ENCODE results near the gene FUT6.
"Not testable (repeated sequence)": the region's sequence is repeated elsewhere in the genome, so short reads cannot be mapped to it uniquely, and the experiment has no call there.

Gene FUT6

DNA sequence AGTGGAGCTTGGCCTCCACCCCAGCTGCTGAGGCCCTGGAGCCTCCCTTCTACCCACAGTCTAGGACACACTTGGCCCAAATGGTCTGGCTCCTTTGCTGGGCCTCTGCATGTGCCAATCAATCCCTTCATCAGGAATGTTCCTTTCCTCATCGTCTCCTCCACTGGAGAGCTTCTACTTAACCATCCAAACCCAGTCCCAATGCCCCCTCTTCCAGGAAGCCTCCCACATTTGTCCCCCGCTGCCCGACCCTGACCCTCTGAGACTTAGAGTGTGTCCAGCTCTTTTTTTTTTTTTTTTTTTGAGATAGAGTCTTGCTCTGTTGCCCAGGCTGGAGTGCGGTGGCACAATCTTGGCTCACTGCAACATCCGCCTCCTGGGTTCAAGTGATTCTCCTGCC lies 51.1 kb downstream of the FUT6 start:
- no peak for DNase-seq (ENCODE audit: extremely low read depth in 1 of 2, low read depth in 1 of 2)

DNA sequence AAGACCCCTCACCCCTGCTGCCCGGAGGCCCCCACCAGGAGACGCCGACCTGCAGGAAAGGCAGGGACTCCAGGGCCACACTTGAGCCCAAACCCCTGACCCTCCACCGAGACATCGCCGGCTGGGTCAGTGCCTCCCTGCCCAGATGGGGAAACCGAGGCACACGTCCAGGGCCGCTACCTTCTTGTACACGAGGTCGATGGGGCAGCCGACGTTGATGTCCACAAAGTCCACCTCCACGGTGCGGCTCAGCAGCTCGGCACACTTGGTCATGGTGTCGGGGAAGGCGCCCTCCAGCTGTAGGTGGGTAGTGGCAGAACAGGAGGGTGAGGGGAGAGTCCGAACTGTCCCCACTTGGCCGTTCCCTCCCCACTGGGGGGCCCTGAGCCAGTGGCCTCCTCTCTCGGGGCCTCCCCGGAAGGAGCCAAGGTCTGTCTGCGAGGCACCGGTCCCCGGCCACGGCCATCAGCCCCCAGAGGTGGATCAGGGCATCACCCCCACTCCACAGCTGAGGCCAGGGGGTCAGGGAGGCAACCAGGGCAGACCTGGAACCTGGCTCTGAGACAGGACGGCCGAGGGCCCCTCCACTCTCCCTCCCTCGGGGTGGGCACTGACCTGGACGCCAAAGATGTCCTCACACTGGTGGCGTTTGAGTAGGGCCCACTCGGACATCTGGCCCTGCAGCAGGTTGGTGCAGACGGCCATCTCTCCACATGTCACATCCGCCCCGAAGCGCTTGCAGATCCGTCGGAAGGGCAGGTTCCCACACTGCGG lies 51.9 kb downstream of the FUT6 start:
- DNase-seq (ENCODE audit: extremely low read depth in 1 of 2, low read depth in 1 of 2): no peak

DNA sequence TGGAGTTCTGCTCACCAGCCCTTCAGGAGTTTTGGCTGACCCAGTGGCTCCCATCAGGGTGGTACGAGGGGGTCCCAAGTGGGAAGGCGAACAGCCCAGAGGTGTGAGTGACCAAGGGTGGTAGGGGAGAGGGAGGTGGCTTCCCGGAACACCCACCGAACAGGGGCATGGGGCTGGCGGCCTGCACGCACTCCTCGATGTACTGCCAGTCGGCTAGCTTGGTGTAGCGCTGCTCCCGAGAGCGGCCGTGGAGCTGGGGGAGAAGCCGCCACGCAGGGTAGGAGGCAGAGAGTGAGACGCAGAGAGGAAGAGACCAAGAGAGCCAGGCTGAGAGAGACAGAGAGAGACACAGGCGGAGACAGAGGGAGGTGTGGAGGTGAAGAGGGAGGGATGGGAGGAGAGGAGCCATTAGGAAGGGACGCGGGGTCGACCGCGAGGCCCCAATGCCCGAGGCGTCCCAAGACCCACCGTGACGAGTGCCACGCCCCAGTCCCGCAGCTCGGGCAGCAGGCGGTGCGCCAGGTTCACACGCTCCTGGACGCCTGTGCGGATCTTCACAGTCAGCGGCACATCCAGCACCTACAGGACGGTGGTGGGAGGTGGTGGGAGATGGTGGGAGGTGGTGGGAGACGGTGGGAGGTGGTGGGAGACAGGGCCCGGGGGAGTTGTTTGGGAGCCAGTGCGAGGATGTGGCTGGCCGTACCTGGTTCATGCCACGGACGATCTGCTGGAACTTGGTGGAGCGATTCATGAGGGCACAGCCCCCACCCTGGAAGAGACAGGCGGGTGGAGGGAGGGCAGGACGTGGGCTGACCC lies 52.7 kb downstream of the FUT6 start:
- no peak for DNase-seq (ENCODE audit: extremely low read depth in 1 of 2, low read depth in 1 of 2)

DNA sequence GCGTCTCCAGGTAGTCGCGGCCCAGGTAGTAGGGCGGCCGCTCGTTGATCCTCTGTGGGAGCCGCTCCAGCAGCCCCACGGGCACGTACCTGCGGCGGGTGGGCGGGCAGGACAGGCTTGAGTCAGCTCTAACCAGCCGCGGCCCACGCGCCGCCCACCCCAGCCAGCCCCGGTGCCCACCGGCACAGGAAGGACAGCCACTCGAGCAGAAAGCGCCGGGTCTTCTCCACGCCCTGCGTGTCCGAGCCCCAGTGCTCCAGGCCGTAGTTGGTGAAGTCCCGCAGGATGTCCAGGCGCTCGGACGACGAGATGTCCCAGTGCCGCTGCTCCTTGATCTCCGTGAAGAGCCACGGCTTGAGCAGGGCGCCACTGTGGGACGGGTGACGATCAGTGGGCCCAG lies 54.1 kb downstream of the FUT6 start:
- DNase-seq (ENCODE audit: extremely low read depth in 1 of 2, low read depth in 1 of 2): no peak

DNA sequence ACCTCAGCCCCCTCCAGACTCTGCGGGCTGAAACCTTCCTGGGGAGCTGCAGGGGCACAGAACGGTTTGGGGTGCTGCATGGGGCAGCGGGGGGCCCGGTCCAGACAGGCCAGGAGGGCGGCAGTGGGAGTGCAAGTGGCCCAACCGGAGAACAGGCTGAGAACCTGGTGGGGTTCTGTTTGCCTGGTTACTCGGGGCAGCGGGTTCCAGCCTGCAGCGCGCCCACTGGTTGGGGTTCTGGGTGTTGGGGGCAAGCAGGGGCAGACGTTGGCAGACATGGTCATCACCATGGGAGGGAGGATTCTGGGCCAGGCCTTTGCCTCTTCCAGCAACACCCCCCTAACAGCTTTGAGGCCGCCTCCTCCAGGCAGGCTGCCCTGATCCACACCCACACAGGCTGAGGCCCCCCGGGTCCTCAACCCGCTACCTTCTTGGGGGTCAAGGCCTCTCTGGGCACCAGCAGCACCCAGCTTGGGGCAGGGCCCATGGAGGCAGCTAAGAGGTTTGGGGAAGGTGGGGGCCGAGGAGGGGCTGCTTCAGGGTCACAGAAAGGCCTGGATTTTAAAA lies 54.8 kb downstream of the FUT6 start, which contains the start of gene PRR22:
PRR22 (minus strand) TSS at position 166 of the 567 bp plus-strand sequence; CDS start at position 80, 86 bp downstream.
- no peak for DNase-seq (ENCODE audit: extremely low read depth in 1 of 2, low read depth in 1 of 2)

DNA sequence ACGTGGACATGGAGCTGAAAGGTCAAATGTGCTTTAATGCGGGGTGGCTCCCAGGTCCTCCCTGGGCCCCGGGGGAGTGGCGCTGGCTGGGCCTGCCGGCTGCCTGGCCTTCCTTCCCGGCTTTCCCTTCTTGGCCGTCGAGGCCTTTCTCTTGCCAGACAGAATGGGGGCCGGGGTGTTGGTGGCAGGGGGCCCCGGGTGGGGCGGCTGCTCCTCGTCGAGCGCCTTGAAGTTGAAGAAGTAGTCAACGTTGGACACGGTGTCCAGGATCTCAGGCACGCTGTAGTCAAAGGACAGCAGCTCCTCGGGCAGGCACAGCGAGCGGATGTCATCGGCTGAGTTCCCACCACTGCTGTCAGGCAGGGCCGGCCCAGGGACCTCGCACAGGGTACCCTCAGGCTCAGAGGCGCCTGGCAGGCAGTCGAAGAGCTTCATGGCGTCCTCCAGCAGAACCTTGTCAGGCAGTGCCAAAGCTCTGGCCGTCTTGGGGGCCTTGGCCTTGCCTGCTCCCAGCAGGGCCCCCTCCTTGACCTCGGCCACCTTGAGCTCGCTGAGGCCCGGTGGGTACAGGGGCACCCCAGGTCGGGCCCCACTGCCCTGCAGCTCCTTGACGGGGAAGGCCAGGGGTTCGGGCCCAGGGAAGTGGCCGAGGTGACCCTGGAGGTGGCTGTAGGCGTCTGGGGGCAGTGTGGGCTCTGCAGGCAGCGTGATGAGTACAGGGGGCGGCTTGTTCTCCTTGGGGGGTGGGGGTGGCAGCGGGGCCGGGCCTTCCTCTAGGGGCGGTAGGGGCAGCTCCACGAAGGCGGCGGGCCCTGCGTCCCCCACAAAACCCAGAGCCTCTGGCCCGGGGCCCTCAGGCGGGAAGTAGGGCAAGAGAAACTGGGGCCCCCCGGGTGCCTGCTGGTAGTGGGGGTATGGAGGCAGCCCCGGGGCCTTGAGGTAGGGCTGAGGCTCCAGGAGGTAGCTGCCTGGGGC lies 56.3 kb downstream of the FUT6 start:
- DNase-seq (ENCODE audit: extremely low read depth in 1 of 2, low read depth in 1 of 2): no peak

DNA sequence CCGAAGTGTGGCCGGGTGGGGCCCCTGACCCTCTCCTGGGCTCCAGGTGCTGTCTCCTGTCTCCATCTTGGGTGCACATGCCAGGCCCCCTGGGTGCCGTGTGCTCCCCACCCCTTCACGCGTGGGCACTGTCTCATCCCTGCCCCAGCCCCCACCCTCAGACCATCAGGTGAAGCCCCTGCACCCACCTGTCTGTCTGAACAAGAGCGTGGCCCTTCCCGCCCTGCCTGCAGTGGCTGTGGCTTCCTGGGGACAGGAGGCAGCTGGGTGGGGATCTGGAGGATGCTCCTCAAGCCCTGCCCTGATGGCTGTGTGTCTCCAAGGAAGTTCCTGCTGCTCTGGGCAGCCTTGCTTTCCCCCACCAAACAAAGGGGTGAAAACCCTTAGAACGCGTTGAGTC lies 57.2 kb downstream of the FUT6 start:
- no peak for DNase-seq (ENCODE audit: extremely low read depth in 1 of 2, low read depth in 1 of 2)

DNA sequence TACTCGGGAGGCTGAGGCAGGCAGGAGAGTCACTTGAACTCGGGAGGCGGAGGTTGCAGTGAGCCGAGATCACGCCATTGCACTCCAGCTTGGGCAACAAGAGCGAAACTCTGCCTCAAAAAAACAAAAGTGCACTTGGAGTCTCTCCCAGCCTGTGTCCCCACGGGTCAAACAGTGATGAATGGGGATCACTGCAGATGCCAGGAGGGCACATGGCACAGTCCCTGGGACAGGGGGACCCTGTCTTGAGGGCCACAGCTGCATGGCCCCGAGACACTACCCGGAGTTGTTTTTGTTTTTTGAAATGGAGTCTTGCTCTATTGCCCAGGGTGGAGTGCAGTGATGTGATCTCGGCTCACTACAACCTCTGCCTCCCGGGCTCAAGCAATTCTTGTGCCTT lies 58.6 kb downstream of the FUT6 start:
- not testable (repeated sequence) for DNase-seq (ENCODE audit: extremely low read depth in 1 of 2, low read depth in 1 of 2)

Measured in activated CD8-positive, alpha-beta memory T cell treated with anti-CD3 and anti-CD28 coated beads for 1 hour (primary cell).